ES-I3 (cell line): ENCODE data around the gene LBH.

ENCODE experiments used
- H3K36me3 ChIP-seq: 2 replicates; pipeline ENCODE4 v1.6.1; 2013; ENCODE audit warnings: mild to moderate bottlenecking, low read length, control low read depth, moderate library complexity; ENCODE audit not compliant: insufficient read depth
- H3K4me1 ChIP-seq: 2 replicates; pipeline ENCODE4 v1.6.1; 2013; ENCODE audit warnings: mild to moderate bottlenecking, control low read depth, low read length; ENCODE audit not compliant: insufficient read depth
- H3K9ac ChIP-seq: 2 replicates; pipeline ENCODE4 v1.6.1; 2013; ENCODE audit warnings: low read depth, mild to moderate bottlenecking, low read length, moderate library complexity
- H3K9me3 ChIP-seq: 2 replicates; pipeline ENCODE4 v1.6.1; 2013; ENCODE audit warnings: mild to moderate bottlenecking, low read length, moderate library complexity; ENCODE audit not compliant: control insufficient read depth, insufficient read depth

Gene LBH

GRCh38 chr2:30278419-30278818, 47.1 kb downstream of the LBH start:
- no peak overlapping the region for H3K9ac ChIP-seq
- no peaks in the 10 kb centered on the region for H3K9me3 ChIP-seq
- H3K4me1 ChIP-seq = no peaks in the 10 kb centered on the region
- no peaks in the 10 kb centered on the region for H3K36me3 ChIP-seq

DNA sequence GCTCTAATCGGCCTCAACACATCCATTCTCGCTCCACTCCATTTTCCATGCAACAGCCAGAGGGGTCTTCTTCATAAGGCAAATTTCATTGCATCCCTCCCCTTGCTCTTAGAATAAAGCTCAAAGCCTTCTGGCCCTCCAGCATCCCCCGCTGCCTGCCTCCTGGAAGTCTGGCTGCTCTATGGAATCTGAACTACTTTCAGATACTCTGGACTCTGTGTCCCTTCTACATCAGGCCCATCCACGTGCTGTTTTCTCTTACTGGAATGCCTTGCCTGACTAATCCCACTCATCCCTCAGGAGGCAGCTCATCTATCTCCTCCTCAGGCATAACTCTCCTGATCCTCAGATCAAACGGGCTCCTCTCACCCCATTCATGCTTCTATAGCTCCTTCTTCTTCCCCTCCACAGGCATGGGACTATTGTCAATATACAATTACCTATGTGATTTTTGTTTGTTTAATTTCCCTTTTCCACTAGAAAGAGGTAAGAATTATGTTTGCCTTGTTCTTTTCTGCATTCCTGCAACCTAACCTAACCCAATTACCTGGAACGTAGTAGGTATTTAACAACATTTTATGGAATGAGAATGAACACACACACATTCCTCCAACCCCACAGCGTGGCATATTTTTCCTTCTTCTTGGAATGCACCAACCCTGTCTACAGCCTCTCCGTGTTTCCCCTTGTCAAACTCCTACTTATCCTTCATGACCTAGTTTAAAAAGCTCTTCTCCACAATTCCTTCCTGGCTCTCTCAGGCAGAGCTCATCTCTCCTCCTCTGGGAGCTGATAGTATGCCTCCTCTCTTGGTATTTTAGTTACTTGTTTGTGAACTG, 49.5 kb downstream of the LBH start:
- Histone ChIP-seq H3K9me3 (no peaks in the 10 kb centered on the region), H3K36me3 (no peaks in the 10 kb centered on the region), H3K9ac (no peak overlapping the region), H3K4me1 (no peaks in the 10 kb centered on the region)

DNA sequence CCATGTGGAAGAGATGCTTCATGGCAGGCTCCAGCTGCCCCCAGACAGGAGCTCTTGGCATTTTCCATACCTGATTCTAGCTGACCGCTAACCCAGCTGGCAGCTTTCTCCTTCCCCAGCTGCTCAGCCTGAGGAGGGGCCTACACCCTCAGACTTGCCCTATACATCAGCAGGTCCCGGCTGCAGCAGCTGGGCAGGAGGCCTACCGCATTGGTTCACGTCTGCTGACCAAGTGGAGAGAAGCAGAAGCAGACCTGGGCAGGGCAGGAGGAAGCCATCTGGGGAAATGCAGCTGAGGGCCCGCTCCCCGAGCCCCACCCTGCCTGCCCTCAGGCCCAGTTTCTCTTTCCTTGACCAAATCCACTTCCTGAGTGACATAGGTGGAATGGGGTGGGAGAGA, 50.7 kb downstream of the LBH start:
- Histone ChIP-seq H3K36me3 (no peaks in the 10 kb centered on the region), H3K9ac (no peak overlapping the region), H3K9me3 (no peaks in the 10 kb centered on the region), H3K4me1 (peaks cover 2% of the 10 kb centered on the region; the same call in 1 of the 2 replicates)

- Histone ChIP-seq H3K4me1 (peaks cover 9% of the 10 kb centered on the region), H3K9me3 (no peaks in the 10 kb centered on the region), H3K9ac (no peak overlapping the region), H3K36me3 (no peaks in the 10 kb centered on the region)
Measured at GRCh38 chr2:30282721-30283120, 51.4 kb downstream of the LBH start.

DNA sequence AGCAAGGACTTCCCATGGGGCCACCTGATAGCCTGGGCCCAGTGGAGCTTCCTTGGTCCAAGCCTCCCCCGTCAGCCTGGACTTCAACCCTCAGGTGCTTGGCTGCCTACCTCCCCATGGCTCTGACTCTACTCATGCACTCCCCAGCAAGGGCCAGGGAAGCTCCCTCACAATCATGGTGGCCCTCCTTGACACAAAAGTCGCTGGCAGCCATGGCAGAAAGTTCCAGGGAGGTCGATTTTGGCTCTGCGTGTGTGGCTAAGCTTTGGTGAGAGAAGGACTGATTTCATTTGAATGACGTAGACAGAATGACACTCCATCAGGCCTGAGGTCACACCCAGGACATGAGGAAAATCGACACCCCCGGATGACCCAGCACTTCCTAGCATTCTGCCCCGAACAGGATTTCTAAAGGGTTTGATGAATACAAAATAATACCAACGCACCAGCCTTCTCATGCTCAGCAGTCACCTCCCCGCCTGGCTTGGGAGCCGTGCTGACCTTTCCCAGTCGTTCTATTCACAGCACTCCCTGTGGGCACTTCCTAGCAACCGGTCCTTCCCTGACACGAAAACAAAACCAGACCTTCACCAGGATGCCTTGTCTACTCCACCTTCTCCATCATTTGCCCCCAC, 52.7 kb downstream of the LBH start:
- H3K36me3 ChIP-seq = no peaks in the 10 kb centered on the region
- H3K9me3 ChIP-seq = no peaks in the 10 kb centered on the region
- H3K4me1 ChIP-seq = peaks cover 19% of the 10 kb centered on the region
- H3K9ac ChIP-seq = no peak overlapping the region

DNA sequence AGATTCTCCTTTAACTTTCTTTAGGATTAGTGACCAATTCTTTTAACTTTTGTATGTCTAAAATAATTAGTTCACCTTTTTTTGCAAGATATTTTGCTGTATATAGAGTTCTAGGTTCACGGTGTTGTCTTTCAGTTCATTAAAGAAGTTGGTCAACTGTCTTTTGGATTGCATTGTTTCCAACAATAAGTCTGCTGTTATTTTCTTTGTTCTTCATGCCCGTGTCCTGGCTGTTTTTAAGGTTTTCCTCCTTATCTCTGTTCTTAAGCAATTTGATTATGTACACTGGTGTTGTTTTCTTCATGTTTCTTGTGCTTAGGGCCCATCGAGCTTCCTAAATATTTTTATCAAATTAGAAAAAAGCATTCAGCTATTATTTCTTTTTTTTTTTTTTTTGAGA, 54.4 kb downstream of the LBH start:
- H3K9me3 ChIP-seq = peaks cover 2% of the 10 kb centered on the region; the same call in 1 of the 2 replicates
- H3K9ac ChIP-seq = no peak overlapping the region
- H3K4me1 ChIP-seq = peaks cover 19% of the 10 kb centered on the region
- H3K36me3 ChIP-seq = no peaks in the 10 kb centered on the region

DNA sequence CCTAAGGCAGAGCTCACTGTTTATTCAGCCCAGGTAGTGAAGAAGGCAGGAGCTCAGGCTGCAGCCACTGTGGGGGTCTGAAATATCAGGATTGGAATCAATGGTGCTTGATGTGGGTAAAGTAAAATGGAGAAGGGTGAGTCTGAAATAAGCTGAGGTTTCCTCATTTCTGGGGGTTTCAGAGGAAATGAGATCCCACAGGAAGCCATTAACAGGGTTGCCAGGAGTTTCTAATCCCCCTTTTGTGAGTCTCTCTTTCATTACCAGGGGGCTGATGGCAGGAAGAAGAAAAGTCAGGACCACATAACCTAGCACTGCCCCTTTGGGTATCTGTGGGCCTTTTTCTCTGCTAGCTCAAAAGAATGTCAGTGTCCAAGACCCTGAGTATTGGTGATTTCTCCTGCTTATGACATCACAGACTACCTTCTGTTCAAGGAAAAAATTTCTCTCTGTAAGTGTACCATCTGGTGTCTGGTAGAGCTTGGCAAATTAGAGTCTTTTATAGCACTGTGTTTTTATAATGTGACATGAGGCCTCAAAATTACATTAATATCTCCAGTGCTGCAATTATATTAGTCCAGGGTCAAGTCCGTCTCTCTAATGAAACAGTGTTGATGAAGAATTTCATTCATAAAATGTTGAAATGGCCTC, 56.0 kb downstream of the LBH start:
- Histone ChIP-seq H3K4me1 (peaks cover 19% of the 10 kb centered on the region), H3K9me3 (peaks cover 2% of the 10 kb centered on the region; the same call in 1 of the 2 replicates), H3K9ac (no peak overlapping the region), H3K36me3 (no peaks in the 10 kb centered on the region)

GRCh38 chr2:30287857-30288513, 56.7 kb downstream of the LBH start:
- Histone ChIP-seq H3K9me3 (peaks cover 2% of the 10 kb centered on the region; the same call in 1 of the 2 replicates), H3K9ac (no peak overlapping the region), H3K4me1 (peaks cover 19% of the 10 kb centered on the region), H3K36me3 (no peaks in the 10 kb centered on the region)

- H3K36me3 ChIP-seq = no peaks in the 10 kb centered on the region
- no peak overlapping the region for H3K9ac ChIP-seq
- peaks cover 21% of the 10 kb centered on the region for H3K4me1 ChIP-seq
- H3K9me3 ChIP-seq = peaks cover 2% of the 10 kb centered on the region; the same call in 1 of the 2 replicates
Measured at GRCh38 chr2:30288561-30288960, 57.2 kb downstream of the LBH start.

DNA sequence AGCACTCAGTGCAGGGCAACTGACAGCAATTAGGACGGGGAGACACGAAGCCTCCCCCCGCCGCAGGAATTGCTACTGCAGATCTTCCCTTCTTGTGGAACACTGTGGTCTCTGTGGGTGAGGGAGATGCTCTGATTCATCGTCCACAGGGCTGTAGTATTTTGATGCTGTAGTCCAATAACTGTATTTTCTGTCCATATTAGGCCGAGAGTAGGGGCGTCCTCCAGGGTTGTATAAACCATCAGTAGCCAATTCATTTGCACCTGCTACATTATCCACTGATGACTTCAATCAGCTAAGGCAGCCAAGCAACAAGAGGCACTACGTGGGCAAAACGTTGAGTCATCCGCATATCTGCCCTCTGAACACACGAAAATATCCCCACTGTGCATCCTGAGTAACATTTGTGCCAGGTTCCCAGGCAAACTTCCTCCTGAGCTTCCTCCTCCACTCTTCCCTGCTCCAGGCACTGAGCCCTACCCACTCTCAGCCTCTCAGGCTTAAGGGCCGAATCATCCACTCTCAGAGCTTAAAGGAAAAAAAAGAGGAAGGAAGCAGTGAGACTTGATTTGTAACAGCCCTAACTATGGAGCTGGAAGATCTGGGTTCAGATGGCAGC, 62.1 kb downstream of the LBH start:
- Histone ChIP-seq H3K9me3 (peaks cover 2% of the 10 kb centered on the region; the same call in 1 of the 2 replicates), H3K9ac (no peak overlapping the region), H3K4me1 (peaks cover 8% of the 10 kb centered on the region), H3K36me3 (no peaks in the 10 kb centered on the region)

DNA sequence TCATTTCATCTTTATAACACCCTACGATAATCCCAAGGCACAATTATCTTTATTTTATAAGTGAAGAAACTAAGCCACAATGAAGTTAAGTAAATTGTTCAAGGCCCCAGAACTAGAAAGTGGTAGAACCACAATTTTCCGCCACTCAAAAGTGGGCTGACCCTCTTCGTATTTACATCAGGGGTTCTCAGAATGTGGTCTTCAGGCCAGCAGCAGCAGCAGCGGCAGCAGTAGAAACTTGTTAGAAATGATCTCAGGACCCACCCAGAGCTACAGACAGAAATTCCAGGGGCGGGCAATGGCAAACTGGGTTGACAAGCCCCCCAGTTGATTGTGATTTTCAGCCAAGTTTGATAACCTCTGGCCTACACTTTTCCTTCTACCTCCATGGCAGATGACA, 62.8 kb downstream of the LBH start:
- H3K4me1 ChIP-seq = 0 out of 2 replicates have a peak, but pooled peaks cover 4% of the 10 kb centered on the region
- no peaks in the 10 kb centered on the region for H3K36me3 ChIP-seq
- H3K9ac ChIP-seq = no peak overlapping the region
- peaks cover 2% of the 10 kb centered on the region; the same call in 1 of the 2 replicates for H3K9me3 ChIP-seq

GRCh38 chr2:30296496-30296895, 65.2 kb downstream of the LBH start:
- H3K36me3 ChIP-seq = no peaks in the 10 kb centered on the region
- H3K9me3 ChIP-seq = no peaks in the 10 kb centered on the region
- no peak overlapping the region for H3K9ac ChIP-seq
- H3K4me1 ChIP-seq = peaks cover 21% of the 10 kb centered on the region

- no peaks in the 10 kb centered on the region for H3K36me3 ChIP-seq
- peaks cover 35% of the 10 kb centered on the region for H3K4me1 ChIP-seq
- no peaks in the 10 kb centered on the region for H3K9me3 ChIP-seq
- no peak overlapping the region for H3K9ac ChIP-seq
Measured at GRCh38 chr2:30298302-30298701, 67.0 kb downstream of the LBH start.

- Histone ChIP-seq H3K9ac (no peak overlapping the region), H3K36me3 (no peaks in the 10 kb centered on the region), H3K4me1 (peaks cover 30% of the 10 kb centered on the region), H3K9me3 (no peaks in the 10 kb centered on the region)
Measured at GRCh38 chr2:30300122-30300455, 68.8 kb downstream of the LBH start.
